Fibroblast of villous mesenchyme (primary cell): ENCODE results near the gene COPS4. TPM values are rescaled to one million over a fixed set of nuclear protein-coding genes. Genes with fewer than 3 reads are reported as not detected.
"Not testable (repeated sequence)": the region's sequence is repeated elsewhere in the genome, so short reads cannot be mapped to it uniquely, and the experiment has no call there.

Experiments
- DNase-seq: peaks from one replicate; pipeline ENCODE4 v3.0.0-alpha.2; 2010; ENCODE audit warnings: low read depth
- H3K4me3 ChIP-seq: 2 replicates; pipeline ENCODE4 v1.5.1; 2011; ENCODE audit warnings: low read depth, mild to moderate bottlenecking, low read length
- total RNA-seq: library from RNA; depleted of rRNA; stranded (reverse); fragments of >200 nt; gene quantifications from 2 replicates; pipeline ENCODE4 v1.2.3, GENCODE V29; 2012
- TF ChIP-seq, protein P1 (sequence below): IDR thresholded peaks from 2 replicates; pipeline ENCODE4 v1.5.1; 2012; ENCODE audit warnings: low read depth, mild to moderate bottlenecking, low read length; ENCODE audit not compliant: insufficient read depth

COPS4 gene
- total RNA-seq, 1 donor = 106 TPM

DNA sequence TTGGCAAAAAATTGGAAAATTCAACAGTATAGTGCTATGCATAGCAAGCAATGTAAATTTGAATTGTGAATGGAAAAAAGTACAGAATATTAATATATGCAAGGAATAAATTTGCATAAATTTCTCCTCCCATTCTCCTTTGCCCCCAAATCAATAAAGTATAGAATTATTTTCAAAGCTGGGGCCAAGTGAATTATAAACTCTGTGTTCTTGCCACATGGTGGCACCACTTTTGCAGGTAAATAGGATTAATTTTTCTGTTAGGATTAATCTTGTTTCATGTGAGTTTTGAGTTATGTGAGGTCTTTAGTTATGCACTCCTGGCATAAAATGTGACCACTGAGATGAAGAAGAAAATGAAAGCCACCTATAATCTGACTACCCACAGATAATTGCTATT lies 19.9 kb downstream of the COPS4 start:
- TF ChIP-seq, protein P1, sequence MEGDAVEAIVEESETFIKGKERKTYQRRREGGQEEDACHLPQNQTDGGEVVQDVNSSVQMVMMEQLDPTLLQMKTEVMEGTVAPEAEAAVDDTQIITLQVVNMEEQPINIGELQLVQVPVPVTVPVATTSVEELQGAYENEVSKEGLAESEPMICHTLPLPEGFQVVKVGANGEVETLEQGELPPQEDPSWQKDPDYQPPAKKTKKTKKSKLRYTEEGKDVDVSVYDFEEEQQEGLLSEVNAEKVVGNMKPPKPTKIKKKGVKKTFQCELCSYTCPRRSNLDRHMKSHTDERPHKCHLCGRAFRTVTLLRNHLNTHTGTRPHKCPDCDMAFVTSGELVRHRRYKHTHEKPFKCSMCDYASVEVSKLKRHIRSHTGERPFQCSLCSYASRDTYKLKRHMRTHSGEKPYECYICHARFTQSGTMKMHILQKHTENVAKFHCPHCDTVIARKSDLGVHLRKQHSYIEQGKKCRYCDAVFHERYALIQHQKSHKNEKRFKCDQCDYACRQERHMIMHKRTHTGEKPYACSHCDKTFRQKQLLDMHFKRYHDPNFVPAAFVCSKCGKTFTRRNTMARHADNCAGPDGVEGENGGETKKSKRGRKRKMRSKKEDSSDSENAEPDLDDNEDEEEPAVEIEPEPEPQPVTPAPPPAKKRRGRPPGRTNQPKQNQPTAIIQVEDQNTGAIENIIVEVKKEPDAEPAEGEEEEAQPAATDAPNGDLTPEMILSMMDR = peak; percentile 39
- peak; percentile 22 for DNase-seq
- no peak overlapping the region for H3K4me3 ChIP-seq

DNA sequence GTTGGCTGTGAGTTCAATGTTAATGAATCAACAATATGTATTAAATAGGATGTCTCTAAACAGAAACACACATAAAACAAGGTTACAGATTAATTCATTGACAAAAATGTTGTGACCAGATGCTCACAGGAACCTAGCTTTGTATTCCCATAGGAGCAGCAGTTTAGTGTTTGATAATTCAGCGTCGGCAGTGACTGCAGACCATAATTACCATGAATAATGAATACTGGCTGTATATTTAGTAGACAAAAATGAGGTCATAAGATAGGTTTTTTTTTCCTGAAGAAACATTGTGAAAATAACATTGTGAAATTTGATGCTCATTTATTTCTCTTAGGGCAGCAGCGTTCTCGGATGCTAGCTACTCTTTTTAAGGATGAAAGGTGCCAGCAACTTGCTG lies 27.8 kb downstream of the COPS4 start:
- TF ChIP-seq, protein P1 = no peak
- peak; percentile 19 for DNase-seq
- H3K4me3 ChIP-seq = no peak overlapping the region

DNA sequence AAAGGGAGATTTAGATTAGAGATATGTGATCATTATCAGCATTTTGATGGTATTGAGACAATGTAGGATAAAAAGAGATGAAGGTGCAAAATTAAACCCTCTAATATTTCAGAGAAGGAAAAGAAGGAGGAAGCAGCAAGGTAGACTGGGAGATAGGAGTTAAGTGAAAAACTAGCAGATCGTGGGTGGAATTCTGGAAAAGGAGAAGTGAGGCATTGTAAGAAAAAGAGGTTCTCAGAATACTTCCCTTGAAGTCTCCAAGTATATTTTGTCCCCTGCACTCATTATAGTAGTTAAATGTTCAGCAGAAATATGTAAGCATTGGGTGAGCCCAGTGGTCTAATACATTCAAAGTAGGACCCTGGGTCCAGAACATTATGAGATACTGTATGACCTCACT lies 30.3 kb downstream of the COPS4 start:
- DNase-seq = no peak
- TF ChIP-seq, protein P1 = no peak
- H3K4me3 ChIP-seq = no peak overlapping the region

DNA sequence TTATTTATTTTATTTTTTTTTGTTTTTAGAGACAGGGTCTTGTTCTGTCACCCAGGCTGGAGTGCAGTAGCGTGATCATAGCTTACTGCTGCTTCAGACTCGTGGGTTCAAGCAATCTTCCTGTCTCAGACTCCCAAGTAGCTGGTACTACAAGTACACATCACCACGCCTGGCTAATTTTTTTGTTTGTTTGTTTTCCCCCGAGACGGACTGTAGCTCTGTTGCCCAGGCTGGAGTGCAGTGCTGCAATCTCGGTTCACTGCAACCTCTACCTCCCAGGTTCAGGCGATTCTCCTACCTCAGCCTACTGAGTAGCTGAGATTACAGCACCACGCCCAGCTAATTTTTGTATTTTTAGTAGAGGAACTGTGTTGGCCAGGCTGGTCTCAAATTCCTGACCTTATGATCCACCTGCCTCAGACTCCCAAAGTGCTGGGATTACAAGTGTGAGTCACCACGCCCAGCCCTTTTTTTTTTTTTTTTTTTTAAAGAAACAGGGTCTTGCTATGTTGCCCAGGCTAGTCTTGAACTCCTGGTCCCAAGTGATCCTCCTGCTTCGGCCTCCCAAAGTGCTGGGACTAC lies 32.2 kb downstream of the COPS4 start:
- TF ChIP-seq, protein P1 = no peak
- no peak overlapping the region for H3K4me3 ChIP-seq
- no peak for DNase-seq

DNA sequence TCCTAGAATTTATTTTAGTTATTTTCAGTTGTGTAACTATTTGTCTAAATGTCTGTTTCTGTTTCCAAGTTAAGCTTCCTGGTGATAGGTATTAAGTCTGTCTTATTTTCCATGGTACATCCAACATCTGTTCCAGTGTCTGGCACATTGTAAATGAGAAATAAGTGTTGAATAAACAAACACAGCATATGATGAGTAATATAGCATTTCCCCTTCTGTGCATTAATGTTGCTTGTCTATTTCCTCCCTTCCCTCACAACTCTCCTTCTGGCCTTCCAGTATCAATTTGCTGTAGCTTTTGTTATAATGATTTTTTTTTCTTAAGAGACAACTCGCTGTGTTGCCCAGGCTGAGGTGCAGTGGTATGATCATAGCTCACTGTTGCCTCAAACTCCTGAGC lies 36.1 kb downstream of the COPS4 start:
- TF ChIP-seq, protein P1 = no peak
- H3K4me3 ChIP-seq = no peak overlapping the region
- DNase-seq = peak; percentile 77

DNA sequence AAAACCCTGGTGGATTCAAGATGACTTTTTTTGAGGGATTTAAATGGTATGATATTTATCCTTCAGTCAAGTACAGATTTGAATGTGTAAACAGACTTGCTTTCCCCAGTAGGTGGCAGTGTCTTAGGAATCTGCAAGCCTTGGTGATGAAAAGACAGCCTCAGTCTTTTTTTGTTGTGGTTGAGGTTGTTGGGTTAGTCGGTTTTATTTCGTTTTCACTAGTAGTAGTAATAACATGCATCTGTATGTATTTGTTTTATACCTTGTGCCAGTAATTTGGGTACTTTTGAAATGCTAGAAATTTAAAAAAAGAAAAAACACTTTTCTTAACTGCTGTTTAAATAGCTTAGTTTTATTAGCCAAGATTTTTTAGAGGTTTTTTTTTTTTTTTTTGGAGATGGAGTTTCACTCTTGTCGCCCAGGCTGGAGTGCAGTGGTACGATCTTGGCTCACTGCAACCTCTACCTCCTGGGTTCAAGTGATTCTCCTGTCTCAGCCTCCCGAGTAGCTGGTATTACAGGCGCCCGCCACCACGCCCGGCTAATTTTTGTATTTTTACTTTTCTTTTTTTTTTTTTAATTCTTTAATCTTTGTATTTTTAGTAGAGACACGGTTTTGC lies 39.2 kb downstream of the COPS4 start:
- TF ChIP-seq, protein P1 = peak; percentile 79

DNA sequence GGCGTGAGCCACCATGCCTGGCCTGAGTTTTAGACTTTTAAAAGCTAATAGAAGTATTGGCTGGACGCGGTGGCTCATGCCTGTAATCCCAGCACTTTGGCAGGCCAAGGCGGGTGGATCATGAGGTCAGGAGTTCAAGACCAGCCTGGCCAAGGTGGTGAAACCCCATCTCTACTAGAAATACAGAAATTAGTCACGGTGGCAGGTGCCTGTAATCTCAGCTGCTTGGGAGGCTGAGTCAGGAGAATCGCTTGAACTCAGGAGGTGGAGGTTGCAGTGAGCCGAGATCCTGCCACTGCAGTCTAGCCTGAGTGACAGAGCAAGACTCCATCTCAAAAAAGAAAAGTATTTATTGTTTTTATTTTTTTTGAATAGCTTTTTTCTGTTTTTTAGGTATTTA lies 39.8 kb downstream of the COPS4 start:
- DNase-seq, H3K4me3 ChIP-seq: not testable (repeated sequence)

More for the DNA sequence above, 39.2 kb downstream of the COPS4 start:
- DNase-seq = peak; percentile 82
- H3K4me3 ChIP-seq = no peak overlapping the region
